ENCODE data around the gene CEP85L.

CEP85L gene

GRCh38 chr6:118620202-118620601 lies 31.2 kb downstream of the CEP85L start:
- H3K4me3 ChIP-seq (IDR thresholded peaks at IDR 0.05; ENCODE audit: insufficient read depth, low read depth, low read length), result no peak overlapping the region
- H2AFZ ChIP-seq (ENCODE audit: low read depth), result no peak overlapping the region
- H3K9ac ChIP-seq, result no peak overlapping the region
- no peak for TF ChIP-seq CTCF (conservative IDR thresholded peaks at IDR 0.05; ENCODE audit: low read depth, low read length)
- no peaks in the 10 kb centered on the region for H3K36me3 ChIP-seq (ENCODE audit: insufficient read depth)
- no peaks in the 10 kb centered on the region for H3K4me1 ChIP-seq (ENCODE audit: low read depth, poor library complexity, severe bottlenecking)
- H3K27me3 ChIP-seq (ENCODE audit: insufficient read depth, low read depth), result no peaks in the 10 kb centered on the region
- H3K79me2 ChIP-seq (ENCODE audit: insufficient read depth, low read depth), result no peaks in the 10 kb centered on the region
- H4K20me1 ChIP-seq (ENCODE audit: insufficient read depth), result no peaks in the 10 kb centered on the region
- H3K27ac ChIP-seq, result no peak overlapping the region
- H3K4me2 ChIP-seq, result no peak overlapping the region

GRCh38 chr6:118618676-118619377 lies 32.6 kb downstream of the CEP85L start:
- no peak overlapping the region for H3K27ac ChIP-seq
- H3K36me3 ChIP-seq (ENCODE audit: insufficient read depth), result no peaks in the 10 kb centered on the region
- H2AFZ ChIP-seq (ENCODE audit: low read depth), result no peak overlapping the region
- TF ChIP-seq CTCF (conservative IDR thresholded peaks at IDR 0.05; ENCODE audit: low read depth, low read length), result peak; percentile 65
- H3K27me3 ChIP-seq (ENCODE audit: insufficient read depth, low read depth), result no peaks in the 10 kb centered on the region
- no peaks in the 10 kb centered on the region for H3K79me2 ChIP-seq (ENCODE audit: insufficient read depth, low read depth)
- no peak overlapping the region for H3K4me3 ChIP-seq (IDR thresholded peaks at IDR 0.05; ENCODE audit: insufficient read depth, low read depth, low read length)
- H3K9ac ChIP-seq, result no peak overlapping the region
- H4K20me1 ChIP-seq (ENCODE audit: insufficient read depth), result no peaks in the 10 kb centered on the region
- H3K4me1 ChIP-seq (ENCODE audit: low read depth, poor library complexity, severe bottlenecking), result no peaks in the 10 kb centered on the region
- no peak overlapping the region for H3K4me2 ChIP-seq

- H4K20me1 ChIP-seq (ENCODE audit: insufficient read depth), result no peaks in the 10 kb centered on the region
These were observed 34.0 kb downstream of the CEP85L start for GRCh38 chr6:118617417-118617816.

GRCh38 chr6:118611334-118611733 lies 40.1 kb downstream of the CEP85L start:
- Histone ChIP-seq H2AFZ (ENCODE audit: low read depth) (no peak overlapping the region), H3K27ac (no peak overlapping the region), H3K4me1 (ENCODE audit: low read depth, poor library complexity, severe bottlenecking) (no peaks in the 10 kb centered on the region), H3K4me2 (no peak overlapping the region), H4K20me1 (ENCODE audit: insufficient read depth) (no peaks in the 10 kb centered on the region), H3K36me3 (ENCODE audit: insufficient read depth) (no peaks in the 10 kb centered on the region), H3K27me3 (ENCODE audit: insufficient read depth, low read depth) (no peaks in the 10 kb centered on the region), H3K79me2 (ENCODE audit: insufficient read depth, low read depth) (no peaks in the 10 kb centered on the region), H3K9ac (no peak overlapping the region), H3K4me3 (IDR thresholded peaks at IDR 0.05; ENCODE audit: insufficient read depth, low read depth, low read length) (no peak overlapping the region)
- no peak for TF ChIP-seq CTCF (conservative IDR thresholded peaks at IDR 0.05; ENCODE audit: low read depth, low read length)

More at GRCh38 chr6:118617417-118617816, 34.0 kb downstream of the CEP85L start:
- no peak overlapping the region for H3K4me3 ChIP-seq (IDR thresholded peaks at IDR 0.05; ENCODE audit: insufficient read depth, low read depth, low read length)
- H3K27me3 ChIP-seq (ENCODE audit: insufficient read depth, low read depth), result no peaks in the 10 kb centered on the region
- no peak overlapping the region for H2AFZ ChIP-seq (ENCODE audit: low read depth)
- H3K36me3 ChIP-seq (ENCODE audit: insufficient read depth), result no peaks in the 10 kb centered on the region
- H3K27ac ChIP-seq, result no peak overlapping the region
- no peaks in the 10 kb centered on the region for H3K4me1 ChIP-seq (ENCODE audit: low read depth, poor library complexity, severe bottlenecking)
- no peak overlapping the region for H3K9ac ChIP-seq
- H3K4me2 ChIP-seq, result no peak overlapping the region
- H3K79me2 ChIP-seq (ENCODE audit: insufficient read depth, low read depth), result no peaks in the 10 kb centered on the region
- TF ChIP-seq CTCF (conservative IDR thresholded peaks at IDR 0.05; ENCODE audit: low read depth, low read length), result no peak

Measured in KMS-11 (cell line).